H1 (cell line): ENCODE measurements around the gene PLXNB1. TPM values are rescaled to one million over a fixed set of nuclear protein-coding genes. Genes with fewer than 3 reads are reported as not detected.

ENCODE experiments used
- CTCF ChIP-seq, 3 experiments: IDR thresholded peaks; 1 replicate in 2 of 3; 2 replicates in 1 of 3; pipeline versions ENCODE4 v1.5.1 to v1.6.1; 2011; ENCODE audit warnings: low read length in 3 of 3, mild to moderate bottlenecking in 3 of 3, inconsistent platforms in 2 of 3, low read depth in 1 of 3, moderate library complexity in 1 of 3; ENCODE audit not compliant: insufficient read depth in 1 of 3; ENCODE audit errors: control extremely low read depth in 1 of 3
- MAFK ChIP-seq: IDR thresholded peaks from 2 replicates; pipeline ENCODE4 v1.6.1; 2012; ENCODE audit warnings: low read depth, mild to moderate bottlenecking, improper control_type of control experiment, low read length
- PHF8 ChIP-seq: fragments of 200-600 bp; sonication (generic); conservative IDR thresholded peaks from 2 replicates; pipeline ENCODE4 v1.7.1; 2012; ENCODE audit warnings: low read depth, mild to moderate bottlenecking, inconsistent platforms, low read length, moderate library complexity
- SAP30 ChIP-seq: fragments of 300-600 bp; sonication (generic); IDR thresholded peaks from 2 replicates; pipeline ENCODE4 v1.7.1; 2012; ENCODE audit warnings: low read length, moderate library complexity, mild to moderate bottlenecking, inconsistent platforms; ENCODE audit not compliant: insufficient read depth, insufficient replicate concordance
- polyA plus RNA-seq, 7 experiments: library from polyadenylated mRNA; depleted of rRNA in 3 of 7; stranded (reverse) in 5 of 7; unstranded in 2 of 7; fragments of >200 nt in 5 of 7; fragments of 200-250 nt in 2 of 7; gene quantifications; 1 replicate in 5 of 7; 2 replicates in 1 of 7; 4 replicates in 1 of 7; pipeline versions ENCODE4 v1.2.1 to v1.2.3, GENCODE V29; 2011 to 2013; ENCODE audit warnings: missing spikeins in 2 of 7, mixed read lengths in 2 of 7
- total RNA-seq: library from RNA; stranded (reverse); fragmentation: NEBNext Ultra II Directional; extraction: Animal tissue kit (Norgen Biotek cat#: 25700); gene quantifications from 2 replicates; pipeline ENCODE4 v1.2.1, GENCODE V29; 2021

Gene PLXNB1
- total and polyA plus RNA-seq, 2 of the 8 experiments (the other 6 are each of a cell fraction or from before 2014, with no cell fraction given): 109 to 114 TPM

- TF ChIP-seq CTCF (IDR thresholded peaks at IDR 0.05; ENCODE audit: control extremely low read depth in 1 of 3, insufficient read depth in 1 of 3, low read depth in 1 of 3, low read length in 3 of 3): no peak
- TF ChIP-seq MAFK: no peak
- TF ChIP-seq SAP30: no peak
- no peak for TF ChIP-seq PHF8
These were observed 7.0 kb upstream of the PLXNB1 start (continued) for GRCh38 chr3:48436855-48437254.
